ENCODE data around the gene MLPH.

DNA sequence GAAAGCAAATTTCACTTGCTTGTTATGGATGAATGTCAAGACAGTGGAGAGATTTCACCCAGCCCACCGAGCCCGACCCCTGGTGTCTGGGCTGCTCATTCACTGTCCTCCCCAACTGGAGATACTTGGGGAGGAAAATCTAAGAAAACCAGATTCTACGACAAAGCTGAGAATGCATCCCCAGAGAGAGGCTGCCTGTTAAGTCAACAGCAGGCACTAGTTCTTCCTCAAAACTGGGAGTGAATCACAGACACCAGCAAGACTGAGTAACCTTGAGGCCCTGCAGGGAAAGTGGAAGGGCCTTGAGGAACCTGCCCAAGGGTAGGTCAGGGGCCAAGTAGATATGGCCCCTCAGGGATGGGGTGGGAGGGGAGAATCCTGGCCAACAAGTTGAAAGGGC lies 34.2 kb upstream of the MLPH start:
- TF ChIP-seq, protein P1, sequence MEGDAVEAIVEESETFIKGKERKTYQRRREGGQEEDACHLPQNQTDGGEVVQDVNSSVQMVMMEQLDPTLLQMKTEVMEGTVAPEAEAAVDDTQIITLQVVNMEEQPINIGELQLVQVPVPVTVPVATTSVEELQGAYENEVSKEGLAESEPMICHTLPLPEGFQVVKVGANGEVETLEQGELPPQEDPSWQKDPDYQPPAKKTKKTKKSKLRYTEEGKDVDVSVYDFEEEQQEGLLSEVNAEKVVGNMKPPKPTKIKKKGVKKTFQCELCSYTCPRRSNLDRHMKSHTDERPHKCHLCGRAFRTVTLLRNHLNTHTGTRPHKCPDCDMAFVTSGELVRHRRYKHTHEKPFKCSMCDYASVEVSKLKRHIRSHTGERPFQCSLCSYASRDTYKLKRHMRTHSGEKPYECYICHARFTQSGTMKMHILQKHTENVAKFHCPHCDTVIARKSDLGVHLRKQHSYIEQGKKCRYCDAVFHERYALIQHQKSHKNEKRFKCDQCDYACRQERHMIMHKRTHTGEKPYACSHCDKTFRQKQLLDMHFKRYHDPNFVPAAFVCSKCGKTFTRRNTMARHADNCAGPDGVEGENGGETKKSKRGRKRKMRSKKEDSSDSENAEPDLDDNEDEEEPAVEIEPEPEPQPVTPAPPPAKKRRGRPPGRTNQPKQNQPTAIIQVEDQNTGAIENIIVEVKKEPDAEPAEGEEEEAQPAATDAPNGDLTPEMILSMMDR (conservative IDR thresholded peaks at IDR 0.05; ENCODE audit: low read depth, low read length) = no peak
- TF ChIP-seq RFX5 (IDR thresholded peaks at IDR 0.05; ENCODE audit: low read depth, low read length) (no peak), FOS (IDR thresholded peaks at IDR 0.05; ENCODE audit: low read depth, low read length) (no peak), RCOR1 (IDR thresholded peaks at IDR 0.05; ENCODE audit: insufficient replicate concordance, low read length) (no peak), SMC3 (IDR thresholded peaks at IDR 0.05; ENCODE audit: low read depth, low read length) (no peak), MAFK (IDR thresholded peaks at IDR 0.05; ENCODE audit: low read depth, low read length) (no peak), POLR2A (IDR thresholded peaks at IDR 0.05; ENCODE audit: low read depth, low read length) (no peak), CEBPB (IDR thresholded peaks at IDR 0.05; ENCODE audit: low read depth, low read length) (no peak), BHLHE40 (IDR thresholded peaks at IDR 0.05; ENCODE audit: low read depth, low read length) (no peak), MXI1 (IDR thresholded peaks at IDR 0.05; ENCODE audit: borderline replicate concordance, low read depth, low read length) (no peak)
- TF ChIP-seq, protein P2, sequence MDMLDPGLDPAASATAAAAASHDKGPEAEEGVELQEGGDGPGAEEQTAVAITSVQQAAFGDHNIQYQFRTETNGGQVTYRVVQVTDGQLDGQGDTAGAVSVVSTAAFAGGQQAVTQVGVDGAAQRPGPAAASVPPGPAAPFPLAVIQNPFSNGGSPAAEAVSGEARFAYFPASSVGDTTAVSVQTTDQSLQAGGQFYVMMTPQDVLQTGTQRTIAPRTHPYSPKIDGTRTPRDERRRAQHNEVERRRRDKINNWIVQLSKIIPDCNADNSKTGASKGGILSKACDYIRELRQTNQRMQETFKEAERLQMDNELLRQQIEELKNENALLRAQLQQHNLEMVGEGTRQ (IDR thresholded peaks at IDR 0.05; ENCODE audit: low read depth, low read length) = no peak

Data from IMR-90 (cell line).